Heart left ventricle (tissue), 16 donors: ENCODE data around the gene COL27A1. TPM values are rescaled to one million over a fixed set of nuclear protein-coding genes. Genes with fewer than 3 reads are reported as not detected.

ENCODE experiments used
- ATAC-seq, 4 donors: fragments of 200-7000 bp; cut with Tn5 transposase; one replicate each; pipeline ENCODE4 v1.9.1; 2020 to 2022; ENCODE audit warnings: moderate library complexity in 4 of 4, mild to moderate bottlenecking in 3 of 4, moderate number of reproducible peaks in 1 of 4
- DNase-seq, 5 donors: peaks; one replicate each; pipeline ENCODE4 v3.0.0-alpha.2; 2020
- H3K27ac ChIP-seq, 12 donors: fragments of 200-600 bp; sonication (generic) in 4 of 12; one replicate each; pipeline versions ENCODE4 v1.5.0 to v1.8.0; 2016 to 2022; ENCODE audit warnings: mild to moderate bottlenecking in 2 of 12
- H3K27me3 ChIP-seq, 9 donors: fragments of 200-600 bp; sonication (generic) in 2 of 9; one replicate each; pipeline versions ENCODE4 v1.5.1 to v1.8.0; 2016 to 2022; ENCODE audit warnings: mild to moderate bottlenecking in 3 of 9
- H3K36me3 ChIP-seq, 9 donors: fragments of 200-600 bp; sonication (generic) in 2 of 9; one replicate each; pipeline versions ENCODE4 v1.5.0 to v1.8.0; 2018 to 2022; ENCODE audit warnings: mild to moderate bottlenecking in 2 of 9
- H3K4me1 ChIP-seq, 12 donors: fragments of 200-600 bp; sonication (generic) in 4 of 12; one replicate each; pipeline versions ENCODE4 v1.5.0 to v1.8.0; 2016 to 2022; ENCODE audit warnings: mild to moderate bottlenecking in 3 of 12
- H3K4me3 ChIP-seq, 12 donors: fragments of 200-600 bp; sonication (generic) in 4 of 12; one replicate each; pipeline versions ENCODE4 v1.5.0 to v1.8.0; 2017 to 2022; ENCODE audit warnings: mild to moderate bottlenecking in 9 of 12, moderate library complexity in 4 of 12
- H3K9me3 ChIP-seq, 12 donors: fragments of 200-600 bp; sonication (generic) in 4 of 12; one replicate each; pipeline versions ENCODE4 v1.5.0 to v1.8.0; 2016 to 2022; ENCODE audit warnings: mild to moderate bottlenecking in 1 of 12
- CTCF ChIP-seq, 12 donors: fragments of 200-600 bp; sonication (generic) in 4 of 12; IDR thresholded peaks; one replicate each; pipeline versions ENCODE4 v1.5.0 to v1.8.0; 2018 to 2022; ENCODE audit warnings: antibody characterized with exemption in 12 of 12, mild to moderate bottlenecking in 5 of 12
- POLR2A ChIP-seq, 2 donors: fragments of 450-650 bp; IDR thresholded peaks; one replicate each; pipeline ENCODE4 v1.6.1; 2017; ENCODE audit warnings: antibody characterized with exemption in 2 of 2, mild to moderate bottlenecking in 2 of 2, moderate library complexity in 2 of 2
- WGBS, 4 donors: extraction: QIAGEN DNeasy Blood & Tissue Kit in 2 of 4; methylation state at CpG; one replicate each; pipeline versions ENCODE4 v1.1.5 to v1.1.7; 2013 to 2018; 5-methylcytosine and 5-hydroxymethylcytosine counted together
- intact Hi-C, 10 donors: fragments of 100-400 bp; cut with DNase I; formaldehyde crosslinking; loops; one replicate each; pipeline versions ENCODE4 v1.11.1 to v1.14.2; 2022
- polyA plus RNA-seq, 2 donors: library from polyadenylated mRNA; stranded (reverse); fragments of 200-250 nt; gene quantifications; one replicate each; pipeline ENCODE4 v1.2.3, GENCODE V29; 2013
- total RNA-seq, 9 donors: library from RNA; depleted of rRNA in 2 of 9; stranded (reverse); fragments of >200 nt in 2 of 9; fragmentation: NEBNext Ultra II Directional in 3 of 9; extraction: Animal tissue kit (Norgen Biotek cat#: 25700) in 3 of 9; gene quantifications; one replicate each; pipeline versions ENCODE4 v1.1.0 to v1.2.4, GENCODE V29; 2016 to 2023
- donor health status: ischemic (EF 13 %, LVEDD 7.1; RV severe dilation, severe dysfunction).
- donor health status: healthy with polysubstance abuse.
- donor health status: DM: no; HTN: yes; CAD: no.
- donor health status: DM: no; HTN: no; CAD: no.
- donor health status: ischemic (EF 25% LVEDD 6.9; RV normal size, moderate dysfunction).
- donor health status: ischemic (EF 25% LVEDD 5.7; RV mildly dilated, moderate dysfunction).
- donor health status: healthy.
- donor health status: DM: yes; HTN: yes; CAD: no.
- donor health status: ischemic (EF 35%, LVEDD 5.7; RV mildly dilated, moderate dysfunction).
- donor health status: nonischemic (EF 11% LVEDD 7.7; RV severe dilation, severe dysfunction).
- donor health status: DM: yes; HTN: yes; CAD: no.
- donor health status: PGD.
- donor health status: ischemic (EF 29% LVEDD 5.4; RV normal size, mild dysfunction).
- donor health status: nonischemic (EF 23%, LVEDD 6.1; RV moderate dilation, normal function).

COL27A1 gene
- total and polyA plus RNA-seq, 11 donors: 2.3 to 14.2 (median 5.2) TPM

- 2 to 5% (median 3%) methylated on average over 24 to 80 of the region's 80 CpGs for WGBS, 4 donors
- TF ChIP-seq CTCF (IDR thresholded peaks at IDR 0.05): peak in 9 of 12 donors; percentile 20 to 57 (median 34)
- no peak for TF ChIP-seq POLR2A (IDR thresholded peaks at IDR 0.05)
- H3K4me3 ChIP-seq: peak overlapping the region; percentile 24 to 84 (median 48)
- ATAC-seq (peak in 1 of 4 donors; percentile 20), DNase-seq (peak in 1 of 5 donors; percentile 49)
- peaks cover 0 to 49% (median 15%) of the 10 kb centered on the region in 12 donors for H3K4me1 ChIP-seq
- no peaks in the 10 kb centered on the region for H3K9me3 ChIP-seq
- H3K36me3 ChIP-seq: no peaks in the 10 kb centered on the region
- H3K27ac ChIP-seq: no peak overlapping the region
- H3K27me3 ChIP-seq: peaks cover 0 to 44% (median 17%) of the 10 kb centered on the region in 9 donors
- intact Hi-C loops: loop anchor here (2.0 to 10.0 kb wide), 11 partner anchors 42 to 138 kb away; no protein-coding TSS in a partner anchor
Measured at GRCh38 chr9:114153761-114154599, 1.4 kb upstream of the COL27A1 start.

GRCh38 chr9:114154600-114155102, 686 bp upstream of the COL27A1 start:
- H3K36me3 ChIP-seq: no peaks in the 10 kb centered on the region
- DNase-seq (no peak), ATAC-seq (no peak)
- 3 to 5% (median 3%) methylated on average over 23 of the region's 23 CpGs for WGBS, 4 donors
- peaks cover 0 to 49% (median 15%) of the 10 kb centered on the region in 12 donors for H3K4me1 ChIP-seq
- peak overlapping the region in 10 of 12 donors; percentile 24 to 84 (median 68) for H3K4me3 ChIP-seq
- no peaks in the 10 kb centered on the region for H3K9me3 ChIP-seq
- TF ChIP-seq CTCF (IDR thresholded peaks at IDR 0.05) (no peak), POLR2A (IDR thresholded peaks at IDR 0.05) (no peak)
- H3K27me3 ChIP-seq: peaks cover 0 to 44% (median 17%) of the 10 kb centered on the region in 9 donors
- intact Hi-C loops: loop anchor here (1.0 to 10.0 kb wide), 17 partner anchors 42 to 138 kb away; no protein-coding TSS in a partner anchor
- no peak overlapping the region for H3K27ac ChIP-seq

DNA sequence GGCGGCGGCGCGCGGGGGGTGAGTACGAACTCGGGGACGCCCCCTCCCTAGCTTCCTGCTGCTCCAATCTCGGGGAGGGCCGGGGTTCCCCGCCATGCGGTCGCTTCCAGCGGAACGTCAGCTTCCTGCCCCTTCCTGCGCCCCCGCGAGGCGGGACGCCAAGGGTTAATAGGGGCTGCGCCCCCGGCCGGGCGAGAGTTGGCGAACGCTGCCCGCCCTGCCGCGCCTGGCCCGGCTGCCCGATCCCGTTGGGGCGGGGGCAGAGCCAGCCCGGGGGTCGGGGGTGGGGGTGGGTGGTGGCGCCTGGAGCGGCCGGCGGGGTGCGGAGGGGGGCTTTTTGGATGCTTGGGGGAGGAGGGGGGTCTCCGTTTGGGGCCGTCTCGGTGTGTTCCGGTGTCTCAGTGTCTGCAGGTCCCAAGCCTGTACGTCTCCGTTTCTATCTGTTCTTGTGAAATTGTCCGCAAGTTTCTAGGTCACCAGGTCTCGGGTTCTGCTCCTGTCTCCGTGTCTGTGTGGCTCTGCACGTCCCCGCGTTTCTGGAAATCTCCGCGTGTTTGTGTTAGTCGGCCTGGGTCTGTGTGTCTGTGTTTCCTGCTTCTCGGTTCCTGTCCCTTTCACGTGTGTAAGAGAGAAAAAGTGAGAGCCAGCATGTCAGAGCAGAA, 789 bp downstream of the COL27A1 start:
- Histone ChIP-seq H3K9me3 (no peaks in the 10 kb centered on the region), H3K4me3 (peak overlapping the region; percentile 58 to 84 (median 67)), H3K36me3 (no peaks in the 10 kb centered on the region), H3K27ac (peak overlapping the region in 11 of 12 donors; percentile 24 to 77 (median 75)), H3K4me1 (peaks cover 0 to 43% (median 14%) of the 10 kb centered on the region in 12 donors), H3K27me3 (peaks cover 0 to 44% (median 17%) of the 10 kb centered on the region in 9 donors)
- TF ChIP-seq CTCF (IDR thresholded peaks at IDR 0.05): no peak
- TF ChIP-seq POLR2A (IDR thresholded peaks at IDR 0.05): no peak
- ATAC-seq (peak in 2 of 4 donors; percentile 9 to 13), DNase-seq (no peak)
- intact Hi-C loops: loop anchor here (1.0 to 10.0 kb wide), 15 partner anchors 47 to 136 kb away; no protein-coding TSS in a partner anchor
- 0 to 2% (median 1%) methylated on average over 9 to 57 of the region's 57 CpGs for WGBS, 4 donors
